HepG2 (cell line): ENCODE data around the gene PPP2R1B.

Experiments used
- HOXA9 ChIP-seq: sonication (generic); formaldehyde crosslinking; IDR thresholded peaks from 2 replicates; pipeline ENCODE4 v1.8.1; 2022; ENCODE audit warnings: missing genetic modification reagents, mild to moderate bottlenecking, moderate library complexity, borderline replicate concordance
- KMT2A ChIP-seq: sonication (generic); formaldehyde crosslinking; IDR thresholded peaks from 2 replicates; pipeline ENCODE4 v1.4.0; 2020; ENCODE audit warnings: missing genetic modification reagents
- MTF2 ChIP-seq: sonication (generic); formaldehyde crosslinking; IDR thresholded peaks from 2 replicates; pipeline ENCODE4 v1.5.0; 2020; ENCODE audit warnings: missing genetic modification reagents, borderline replicate concordance
- POLR2A ChIP-seq, 2 experiments: IDR thresholded peaks; 2 replicates each; pipeline ENCODE4 v1.6.1; 2011; ENCODE audit warnings: low read depth in 2 of 2, low read length in 2 of 2, mild to moderate bottlenecking in 1 of 2, moderate library complexity in 1 of 2; ENCODE audit not compliant: insufficient read depth in 1 of 2
- POLR2AphosphoS5 ChIP-seq: IDR thresholded peaks from 2 replicates; pipeline ENCODE4 v1.6.1; 2012; ENCODE audit warnings: low read depth, low read length
- TF ChIP-seq, protein P1 (sequence below): sonication (generic); formaldehyde crosslinking; IDR thresholded peaks from 2 replicates; pipeline ENCODE4 v1.5.0; 2020; ENCODE audit warnings: mild to moderate bottlenecking, low read depth, missing genetic modification reagents, borderline replicate concordance

DNA sequence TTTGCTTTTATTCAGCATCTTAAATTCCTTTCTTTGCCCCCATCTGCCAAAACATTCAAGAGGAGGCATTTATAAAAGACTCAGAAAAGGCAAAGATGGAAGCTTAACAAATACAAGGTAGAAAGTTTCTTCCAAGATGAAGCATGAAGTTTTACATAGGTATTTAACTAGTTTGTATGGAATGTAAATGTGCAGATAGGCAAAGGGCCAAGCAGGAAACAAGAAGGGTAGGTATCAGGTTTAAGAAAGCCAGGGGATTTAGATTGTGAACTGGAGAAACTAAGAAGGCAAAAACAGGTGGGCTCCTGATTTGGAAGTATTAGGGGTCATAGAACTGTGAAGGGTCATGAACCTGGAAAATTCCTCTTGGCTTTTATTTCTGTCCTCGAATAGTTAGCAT is 62.6 kb downstream of the PPP2R1B start:
- TF ChIP-seq POLR2AphosphoS5 = no peak
- TF ChIP-seq POLR2A (IDR thresholded peaks at IDR 0.05; ENCODE audit: insufficient read depth in 1 of 2, low read depth in 2 of 2, low read length in 2 of 2) = no peak
- no peak for TF ChIP-seq KMT2A (CRISPR knock-in tag)
- TF ChIP-seq, protein P1, sequence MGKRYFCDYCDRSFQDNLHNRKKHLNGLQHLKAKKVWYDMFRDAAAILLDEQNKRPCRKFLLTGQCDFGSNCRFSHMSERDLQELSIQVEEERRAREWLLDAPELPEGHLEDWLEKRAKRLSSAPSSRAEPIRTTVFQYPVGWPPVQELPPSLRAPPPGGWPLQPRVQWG (CRISPR knock-in tag) = no peak
- TF ChIP-seq MTF2 (CRISPR knock-in tag) = no peak
- TF ChIP-seq HOXA9 (CRISPR knock-in tag) = no peak
